ENCODE results near the gene AHDC1.

DNA sequence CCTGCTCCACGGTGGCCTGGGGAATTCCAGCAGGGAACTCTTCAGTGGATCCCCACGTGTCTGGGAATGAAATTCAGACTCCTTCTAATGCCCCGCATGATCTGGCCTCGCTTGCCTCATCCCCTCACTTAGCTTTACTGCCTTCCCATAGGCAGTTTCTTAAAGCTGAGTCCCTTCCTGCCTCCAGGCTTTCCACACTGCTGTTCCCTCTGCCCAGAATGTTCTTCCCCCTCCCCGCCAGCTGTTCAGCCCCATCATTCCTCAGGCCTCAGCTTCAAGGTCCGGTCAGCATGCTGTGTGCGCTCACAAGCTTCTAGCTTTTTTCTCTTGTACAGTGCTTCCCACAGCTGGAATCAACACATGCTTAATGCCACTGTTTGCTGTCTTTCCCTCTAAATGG is 59.1 kb downstream of the AHDC1 start:
- TF ChIP-seq CTCF (IDR thresholded peaks at IDR 0.05; ENCODE audit: poor library complexity, severe bottlenecking) (no peak), REST (IDR thresholded peaks at IDR 0.05; ENCODE audit: borderline replicate concordance) (no peak), EZH2 (IDR thresholded peaks at IDR 0.05; ENCODE audit: borderline replicate concordance, insufficient read depth, low read length, poor library complexity, severe bottlenecking) (no peak), EP300 (conservative IDR thresholded peaks at IDR 0.05; ENCODE audit: poor library complexity, severe bottlenecking) (no peak)

Data from neural cell (in vitro differentiated cells).